ENCODE results near the gene RB1. TPM values are rescaled to one million over a fixed set of nuclear protein-coding genes. Genes with fewer than 3 reads are reported as not detected.

Gene RB1
- polyA plus RNA-seq, 3 donors = 18.4 to 38.8 (median 29.9) TPM

DNA sequence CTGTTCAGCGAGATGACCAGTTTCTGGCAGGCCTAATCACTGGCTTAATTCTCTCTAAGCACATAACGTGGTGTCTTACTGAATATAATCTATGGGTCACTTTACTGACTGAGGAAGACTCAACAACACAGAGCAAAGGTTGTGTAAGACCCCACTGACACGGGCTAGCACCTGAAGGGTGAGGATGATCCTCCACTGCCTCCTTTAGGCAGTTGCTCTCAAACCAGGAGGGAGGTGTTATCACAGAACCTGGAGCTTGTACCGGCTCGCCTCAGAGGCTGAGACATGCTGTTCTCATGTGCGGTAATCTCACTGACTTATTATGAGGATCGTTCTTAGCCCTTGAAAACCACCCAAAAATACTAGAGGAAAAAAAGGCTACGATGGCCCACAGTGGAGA lies 201.1 kb downstream of the RB1 start:
- 100% methylated on average over 2 of the region's 8 CpGs for WGBS (ENCODE audit: insufficient coverage)
- Histone ChIP-seq H3K4me3 (replicated peaks in 1 of 3; ENCODE audit: low read depth in 2 of 3, low read length in 3 of 3) (no peak overlapping the region), H3K9ac (ENCODE audit: insufficient read depth, low read length, poor library complexity, severe bottlenecking) (peak overlapping the region; percentile 27), H2AFZ (ENCODE audit: insufficient read depth, low read depth, low read length, poor library complexity, severe bottlenecking) (no peak overlapping the region), H3K9me3 (replicated peaks in 1 of 2; ENCODE audit: control insufficient read depth in 1 of 2, insufficient read depth in 1 of 2, low read length in 2 of 2) (no peaks in the 10 kb centered on the region), H3K36me3 (replicated peaks in 1 of 2; ENCODE audit: control insufficient read depth in 1 of 2, insufficient read depth in 2 of 2, low read length in 2 of 2) (peaks cover 8 to 50% of the 10 kb centered on the region in 2 donors), H3K27ac (ENCODE audit: low read depth in 1 of 2, low read length in 2 of 2) (peak overlapping the region; percentile 93 to 97), H3K4me1 (ENCODE audit: control insufficient read depth in 1 of 2, insufficient read depth in 2 of 2, low read length in 2 of 2) (peaks cover 72 to 86% of the 10 kb centered on the region in 2 donors), H3K79me2 (ENCODE audit: insufficient read depth, low read length) (peaks cover 10% of the 10 kb centered on the region), H4K20me1 (ENCODE audit: insufficient read depth, low read length) (no peaks in the 10 kb centered on the region), H3K4me2 (replicated peaks; ENCODE audit: extremely low read depth, low read length, poor library complexity, severe bottlenecking) (no peak overlapping the region), H3K27me3 (ENCODE audit: control insufficient read depth in 2 of 2, insufficient read depth in 2 of 2, low read length in 2 of 2) (no peaks in the 10 kb centered on the region)
- H3K27me3 Mint-ChIP-seq (ENCODE audit: low read depth in 3 of 3) = peaks cover 0 to 3% (median 1%) of the 10 kb centered on the region in 3 donors
- no peak overlapping the region for H3K4me3 Mint-ChIP-seq
- peaks cover 0 to 2% (median 0%) of the 10 kb centered on the region in 7 donors for H3K9me3 Mint-ChIP-seq
- intact Hi-C loops (cut with micrococcal nuclease) = loop anchor here (5.0 to 10.0 kb wide), 4 partner anchors 60 to 478 kb away; no protein-coding TSS in a partner anchor
- peak overlapping the region; percentile 80 to 98 (median 95) for H3K27ac Mint-ChIP-seq
- H3K36me3 Mint-ChIP-seq = peaks cover 57 to 82% of the 10 kb centered on the region in 2 donors
- H3K4me1 Mint-ChIP-seq = peaks cover 80% of the 10 kb centered on the region
- TF ChIP-seq, protein P1, sequence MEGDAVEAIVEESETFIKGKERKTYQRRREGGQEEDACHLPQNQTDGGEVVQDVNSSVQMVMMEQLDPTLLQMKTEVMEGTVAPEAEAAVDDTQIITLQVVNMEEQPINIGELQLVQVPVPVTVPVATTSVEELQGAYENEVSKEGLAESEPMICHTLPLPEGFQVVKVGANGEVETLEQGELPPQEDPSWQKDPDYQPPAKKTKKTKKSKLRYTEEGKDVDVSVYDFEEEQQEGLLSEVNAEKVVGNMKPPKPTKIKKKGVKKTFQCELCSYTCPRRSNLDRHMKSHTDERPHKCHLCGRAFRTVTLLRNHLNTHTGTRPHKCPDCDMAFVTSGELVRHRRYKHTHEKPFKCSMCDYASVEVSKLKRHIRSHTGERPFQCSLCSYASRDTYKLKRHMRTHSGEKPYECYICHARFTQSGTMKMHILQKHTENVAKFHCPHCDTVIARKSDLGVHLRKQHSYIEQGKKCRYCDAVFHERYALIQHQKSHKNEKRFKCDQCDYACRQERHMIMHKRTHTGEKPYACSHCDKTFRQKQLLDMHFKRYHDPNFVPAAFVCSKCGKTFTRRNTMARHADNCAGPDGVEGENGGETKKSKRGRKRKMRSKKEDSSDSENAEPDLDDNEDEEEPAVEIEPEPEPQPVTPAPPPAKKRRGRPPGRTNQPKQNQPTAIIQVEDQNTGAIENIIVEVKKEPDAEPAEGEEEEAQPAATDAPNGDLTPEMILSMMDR (IDR thresholded peaks at IDR 0.05) = no peak
- peak in 1 of 3 donors; percentile 18 for DNase-seq

DNA sequence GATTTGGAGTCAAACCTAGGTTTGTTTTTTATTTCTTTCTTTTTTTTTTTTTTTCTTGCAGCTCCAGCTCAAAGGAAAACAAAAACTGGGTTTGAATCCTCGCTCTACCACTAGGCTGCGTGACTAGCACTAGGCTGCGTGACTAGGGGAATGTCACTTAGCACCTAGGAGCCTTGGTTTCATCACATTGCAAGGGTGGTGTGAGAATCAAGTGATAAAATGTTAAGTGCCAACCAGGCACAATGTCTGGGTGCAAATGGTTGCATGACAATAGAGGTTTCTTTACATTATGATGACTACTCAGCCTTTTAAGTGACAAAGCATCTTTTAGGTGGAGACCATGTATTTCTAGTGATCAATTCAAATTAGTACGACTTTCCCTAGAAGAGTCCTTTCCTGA lies 201.5 kb downstream of the RB1 start:
- Histone ChIP-seq H4K20me1 (ENCODE audit: insufficient read depth, low read length) (no peaks in the 10 kb centered on the region), H3K4me3 (replicated peaks in 1 of 3; ENCODE audit: low read depth in 2 of 3, low read length in 3 of 3) (no peak overlapping the region), H3K9ac (ENCODE audit: insufficient read depth, low read length, poor library complexity, severe bottlenecking) (peak overlapping the region; percentile 61), H3K4me2 (replicated peaks; ENCODE audit: extremely low read depth, low read length, poor library complexity, severe bottlenecking) (peak overlapping the region; percentile 44), H3K27me3 (ENCODE audit: control insufficient read depth in 2 of 2, insufficient read depth in 2 of 2, low read length in 2 of 2) (no peaks in the 10 kb centered on the region), H3K27ac (ENCODE audit: low read depth in 1 of 2, low read length in 2 of 2) (peak overlapping the region; percentile 93 to 97), H3K4me1 (ENCODE audit: control insufficient read depth in 1 of 2, insufficient read depth in 2 of 2, low read length in 2 of 2) (peaks cover 67 to 82% of the 10 kb centered on the region in 2 donors), H3K79me2 (ENCODE audit: insufficient read depth, low read length) (peaks cover 10% of the 10 kb centered on the region), H3K36me3 (replicated peaks in 1 of 2; ENCODE audit: control insufficient read depth in 1 of 2, insufficient read depth in 2 of 2, low read length in 2 of 2) (peaks cover 10 to 49% of the 10 kb centered on the region in 2 donors), H3K9me3 (replicated peaks in 1 of 2; ENCODE audit: control insufficient read depth in 1 of 2, insufficient read depth in 1 of 2, low read length in 2 of 2) (no peaks in the 10 kb centered on the region), H2AFZ (ENCODE audit: insufficient read depth, low read depth, low read length, poor library complexity, severe bottlenecking) (peak overlapping the region; percentile 54)
- intact Hi-C loops (cut with micrococcal nuclease) = loop anchor here (10.0 kb wide), 3 partner anchors 60 to 260 kb away; no protein-coding TSS in a partner anchor
- H3K9me3 Mint-ChIP-seq = peaks cover 0 to 2% (median 0%) of the 10 kb centered on the region in 7 donors
- H3K27ac Mint-ChIP-seq = peak overlapping the region; percentile 87 to 98 (median 95)
- TF ChIP-seq, protein P1 (IDR thresholded peaks at IDR 0.05) = no peak
- peaks cover 0 to 3% (median 1%) of the 10 kb centered on the region in 3 donors for H3K27me3 Mint-ChIP-seq (ENCODE audit: low read depth in 3 of 3)
- no CpG with 5 or more reads among the region's 4 CpGs for WGBS (ENCODE audit: insufficient coverage)
- H3K4me1 Mint-ChIP-seq = peaks cover 78% of the 10 kb centered on the region
- H3K4me3 Mint-ChIP-seq = peak overlapping the region in 1 of 2 donors; percentile 56
- H3K36me3 Mint-ChIP-seq = peaks cover 60 to 80% of the 10 kb centered on the region in 2 donors
- DNase-seq = peak; percentile 57 to 76 (median 76)
